Neural cell (in vitro differentiated cells): ENCODE results near the gene SLC2A6.

Experiments used
- CTCF ChIP-seq: fragments of 450-650 bp; IDR thresholded peaks from 2 replicates; pipeline ENCODE4 v1.5.1; 2014; ENCODE audit warnings: antibody characterized with exemption, mild to moderate bottlenecking, moderate library complexity; ENCODE audit not compliant: poor library complexity, severe bottlenecking
- POLR2AphosphoS5 ChIP-seq: IDR thresholded peaks from 2 replicates; pipeline ENCODE4 v1.6.1; 2012
- RAD21 ChIP-seq: fragments of 450-650 bp; conservative IDR thresholded peaks from 2 replicates; pipeline ENCODE4 v1.6.1; 2014; ENCODE audit warnings: antibody characterized with exemption, mild to moderate bottlenecking, moderate library complexity

GRCh38 chr9:133433351-133433843 is 45.5 kb downstream of the SLC2A6 start:
- no peak for TF ChIP-seq RAD21
- TF ChIP-seq CTCF: no peak
- TF ChIP-seq POLR2AphosphoS5: no peak
